NCI-H774 (cell line): ENCODE measurements around the gene ATP2C2.
"Not testable (repeated sequence)": the region's sequence is repeated elsewhere in the genome, so short reads cannot be mapped to it uniquely, and the experiment has no call there.

Experiments
- DNase-seq: peaks from one replicate; lab custom pipeline; 2025; lab: John Stamatoyannopoulos, UW

ATP2C2 gene

GRCh38 chr16:84396082-84396481 is 27.7 kb downstream of the ATP2C2 start:
- DNase-seq: not testable (repeated sequence)

GRCh38 chr16:84396537-84397008 is 28.2 kb downstream of the ATP2C2 start:
- DNase-seq: no peak

- no peak for DNase-seq
These were observed 28.8 kb downstream of the ATP2C2 start for GRCh38 chr16:84397090-84397489.

DNA sequence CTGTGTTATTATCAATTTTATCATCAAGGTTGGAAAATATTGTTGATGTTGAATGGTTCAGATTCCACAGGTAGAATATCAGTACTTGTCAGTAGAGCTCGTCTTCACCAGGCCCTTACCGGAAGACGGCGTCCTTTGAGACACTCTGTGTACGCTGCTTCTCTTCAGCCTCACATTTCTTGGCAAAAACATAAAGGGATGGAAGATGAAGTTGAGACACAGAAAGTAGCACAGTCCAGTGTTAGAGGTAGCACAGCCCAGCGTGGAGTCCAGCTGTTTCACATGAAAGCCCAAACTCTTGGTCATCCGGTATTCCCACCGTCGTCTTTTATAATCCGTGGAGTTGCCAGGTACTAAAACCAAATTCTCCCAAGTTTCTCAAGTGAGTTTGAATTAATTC is 30.4 kb downstream of the ATP2C2 start:
- no peak for DNase-seq

DNA sequence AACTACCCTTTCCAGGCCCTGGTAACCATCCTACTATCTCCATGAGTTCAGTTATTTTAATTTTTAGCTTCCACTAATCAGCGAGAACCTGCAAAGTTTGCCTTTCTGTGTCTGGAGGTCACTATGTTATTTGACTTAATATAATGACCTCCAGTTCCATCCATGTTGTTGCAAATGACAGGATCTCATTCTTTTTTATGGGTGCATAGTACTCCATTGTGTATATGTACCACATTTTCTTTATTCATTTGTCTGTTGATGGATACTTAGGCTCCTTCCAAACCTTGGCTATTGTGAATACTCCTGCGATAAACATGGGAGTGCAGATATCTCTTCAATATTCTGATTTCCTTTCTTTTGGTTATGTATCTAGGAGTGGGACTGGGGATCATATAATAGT is 31.6 kb downstream of the ATP2C2 start:
- not testable (repeated sequence) for DNase-seq

- not testable (repeated sequence) for DNase-seq
These were observed 35.1 kb downstream of the ATP2C2 start for GRCh38 chr16:84403435-84403834.

- no peak for DNase-seq
These were observed 36.0 kb downstream of the ATP2C2 start for GRCh38 chr16:84404324-84404723.

DNA sequence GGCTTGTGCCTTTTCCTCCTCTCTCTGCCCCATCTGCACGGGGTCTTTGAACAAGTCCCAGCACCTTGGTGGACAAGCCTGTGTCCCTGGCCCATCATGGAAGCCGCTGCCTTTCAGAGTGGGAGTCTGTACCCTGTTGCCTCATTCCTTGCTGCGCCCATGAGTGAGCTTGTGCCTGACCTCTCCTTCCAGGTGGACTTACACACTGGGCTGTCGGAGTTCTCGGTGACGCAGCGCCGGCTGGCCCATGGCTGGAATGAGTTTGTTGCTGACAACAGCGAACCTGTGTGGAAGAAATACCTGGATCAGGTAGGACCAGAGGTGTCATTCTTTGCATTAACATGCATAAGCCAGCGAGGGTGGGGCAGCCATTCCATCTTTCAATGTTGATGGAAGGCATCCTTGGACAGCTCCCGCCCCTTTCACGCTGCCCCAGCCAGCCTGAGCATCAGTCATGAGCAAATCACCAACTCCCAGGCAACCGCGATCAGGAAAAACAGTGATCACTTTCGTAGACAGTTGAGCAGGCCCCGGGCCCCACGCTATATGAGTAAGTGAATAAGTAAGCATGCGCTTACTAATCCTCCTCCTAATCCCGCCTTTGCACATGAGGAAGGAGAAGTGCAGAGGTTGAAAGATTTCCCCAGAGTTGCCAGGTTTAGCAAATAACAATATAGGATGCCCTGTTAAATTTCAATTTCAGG is 36.8 kb downstream of the ATP2C2 start:
- no peak for DNase-seq

- DNase-seq: no peak
These were observed 37.9 kb downstream of the ATP2C2 start for GRCh38 chr16:84406006-84406963.

DNA sequence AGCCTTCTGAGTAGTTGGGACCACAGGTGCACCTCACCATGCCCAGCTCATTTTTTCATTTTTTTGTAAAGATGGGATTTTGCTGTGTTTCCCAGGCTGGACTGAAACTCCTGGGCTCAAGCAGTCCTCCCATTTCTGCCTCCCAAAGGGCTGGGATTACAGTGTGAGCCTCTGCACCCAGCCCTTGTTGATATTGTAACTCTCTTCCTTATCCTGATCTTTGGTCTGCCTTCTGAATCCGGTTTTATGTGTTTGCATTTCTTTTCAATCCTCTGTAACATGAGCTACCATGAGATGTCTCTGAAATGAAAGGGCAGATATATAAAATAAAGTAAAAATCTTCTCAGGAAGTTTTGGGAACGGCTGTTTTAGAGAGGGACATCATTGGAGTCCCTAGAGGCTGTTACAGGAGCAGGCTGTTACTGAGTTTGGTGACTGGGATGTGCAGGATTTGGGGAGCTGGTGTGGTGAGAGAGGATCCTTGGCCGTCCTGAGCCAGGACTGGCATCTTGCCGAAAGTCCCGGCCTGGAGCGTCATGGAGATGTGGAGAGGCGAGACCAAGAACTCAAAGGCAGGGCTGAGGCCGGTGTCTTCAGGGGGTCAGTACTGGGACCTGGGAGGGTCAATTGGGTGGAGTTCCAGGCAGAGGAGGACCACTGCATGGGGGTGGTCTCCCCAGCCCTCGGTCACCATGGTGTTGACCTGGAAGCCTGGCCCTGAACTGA is 39.4 kb downstream of the ATP2C2 start:
- no peak for DNase-seq

DNA sequence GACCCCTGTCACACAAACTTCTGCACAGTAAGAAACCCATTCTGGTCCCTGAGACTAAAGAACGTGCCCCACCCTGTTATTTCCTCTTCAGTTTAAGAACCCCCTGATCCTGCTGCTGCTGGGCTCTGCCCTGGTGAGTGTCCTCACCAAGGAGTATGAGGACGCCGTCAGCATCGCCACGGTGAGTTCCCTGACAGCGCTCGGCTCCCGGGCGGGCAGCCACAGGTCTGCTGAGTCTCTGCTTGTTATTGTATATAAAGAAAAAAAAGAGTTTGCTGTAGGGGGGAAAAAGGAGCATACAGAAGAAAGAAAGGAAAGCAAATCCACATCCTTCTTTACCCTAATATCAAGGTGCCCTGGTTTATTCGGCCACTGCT is 40.0 kb downstream of the ATP2C2 start:
- DNase-seq: no peak

GRCh38 chr16:84408856-84409255 is 40.5 kb downstream of the ATP2C2 start:
- no peak for DNase-seq

GRCh38 chr16:84410361-84411138 is 42.2 kb downstream of the ATP2C2 start:
- DNase-seq: no peak

- DNase-seq: no peak
These were observed 43.4 kb downstream of the ATP2C2 start for GRCh38 chr16:84411768-84412167.

DNA sequence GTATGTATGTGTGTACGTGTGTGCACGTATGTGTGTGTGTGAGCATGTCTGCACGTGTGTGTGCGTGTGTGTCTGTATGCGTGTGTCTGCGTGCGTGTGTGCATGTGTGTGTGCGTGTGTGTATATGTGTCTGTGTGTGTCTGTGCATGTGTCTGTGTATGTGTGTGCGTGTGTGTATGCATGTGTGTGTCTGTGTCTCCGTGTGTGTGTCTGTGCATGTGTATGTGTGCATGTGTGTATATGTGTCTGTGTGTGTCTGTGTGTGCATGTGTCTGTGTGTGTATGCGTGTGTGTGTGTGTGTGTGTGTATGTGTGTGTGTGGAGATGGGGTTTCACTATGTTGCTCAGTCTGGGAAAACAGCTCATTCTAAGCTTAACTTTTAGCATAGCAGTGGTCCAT is 43.9 kb downstream of the ATP2C2 start:
- DNase-seq: no peak

DNA sequence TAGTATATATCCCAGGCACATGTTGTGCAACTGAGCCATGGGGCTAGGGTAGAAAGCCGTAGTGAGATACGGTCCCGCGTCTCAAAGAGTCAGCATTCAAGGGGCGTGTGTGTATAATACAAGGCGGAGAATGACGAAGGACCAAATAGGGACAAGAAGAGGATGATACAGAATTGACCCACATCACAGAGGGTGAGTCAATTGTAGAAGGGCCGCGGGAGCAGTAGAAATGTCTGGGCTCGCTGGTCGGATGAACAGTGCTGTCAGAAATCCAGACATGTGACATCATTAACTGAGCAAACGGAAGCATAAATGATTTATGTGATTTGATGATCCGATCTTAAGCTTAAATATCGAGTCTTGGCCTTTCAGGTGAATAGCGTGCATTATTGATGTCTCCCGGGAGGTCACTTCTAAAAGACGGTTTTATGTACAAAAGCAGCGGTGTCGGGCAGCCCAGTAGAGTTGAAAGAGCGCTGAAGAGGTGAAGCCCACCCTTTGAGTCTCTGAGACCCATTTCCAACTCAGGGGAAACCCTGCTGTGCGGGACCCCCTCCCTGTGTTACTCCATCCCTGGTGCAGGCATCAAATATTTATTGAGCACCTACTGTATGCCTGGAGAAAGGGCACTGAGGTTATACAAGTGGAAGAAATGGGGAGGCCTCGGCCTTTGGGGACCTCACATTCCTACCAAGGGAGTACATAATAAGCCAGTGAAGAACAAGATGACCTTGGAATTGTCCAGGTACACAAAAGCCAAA is 45.1 kb downstream of the ATP2C2 start:
- no peak for DNase-seq

GRCh38 chr16:84414789-84415326 is 46.5 kb downstream of the ATP2C2 start:
- no peak for DNase-seq

DNA sequence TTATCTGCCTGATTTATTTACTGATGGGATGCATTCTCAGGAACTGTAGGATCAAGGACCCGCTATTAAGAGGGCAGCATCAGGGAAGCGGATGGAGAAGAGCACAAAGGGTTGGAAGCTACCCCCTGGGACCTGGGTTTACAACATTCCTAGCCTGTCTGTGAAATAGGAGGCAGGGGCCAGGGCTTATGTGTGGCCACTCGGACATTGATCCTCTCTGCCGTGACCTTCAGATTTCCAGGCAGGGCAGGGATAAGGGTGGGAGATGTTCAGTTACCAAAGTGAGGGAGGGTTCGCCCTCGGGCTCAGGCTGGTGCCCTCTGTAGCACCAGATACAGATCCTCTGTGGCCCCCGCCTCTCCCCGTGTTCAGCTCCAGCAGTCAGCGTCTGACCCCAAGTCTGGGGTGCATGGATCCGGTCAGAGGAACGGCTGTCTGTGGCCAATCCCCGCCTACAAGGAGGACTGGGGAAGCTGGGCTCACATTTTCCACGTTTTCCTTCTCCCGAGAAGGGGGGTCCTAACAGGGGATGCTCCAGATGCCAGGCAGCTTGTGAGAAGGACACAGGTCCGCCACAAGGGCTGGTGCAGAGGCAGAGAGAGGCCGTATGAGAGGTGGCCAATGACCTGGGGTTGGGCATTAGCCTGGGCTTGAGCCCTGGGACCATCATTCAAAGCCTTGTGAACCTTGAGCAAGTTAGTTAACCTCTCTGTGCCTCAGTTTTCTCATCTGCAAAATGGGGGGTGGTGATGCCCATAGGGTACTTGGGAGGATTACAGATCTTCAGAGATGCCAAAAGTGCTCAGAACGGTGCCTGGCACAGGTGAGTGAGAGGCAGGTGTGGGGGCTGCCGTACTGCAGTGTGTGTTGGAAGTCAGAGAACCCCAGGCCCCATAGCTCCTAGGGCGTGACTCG is 48.3 kb downstream of the ATP2C2 start:
- no peak for DNase-seq

GRCh38 chr16:84418056-84418849 is 49.9 kb downstream of the ATP2C2 start:
- DNase-seq: no peak
